ENCODE data around the gene PHACTR1.

DNA sequence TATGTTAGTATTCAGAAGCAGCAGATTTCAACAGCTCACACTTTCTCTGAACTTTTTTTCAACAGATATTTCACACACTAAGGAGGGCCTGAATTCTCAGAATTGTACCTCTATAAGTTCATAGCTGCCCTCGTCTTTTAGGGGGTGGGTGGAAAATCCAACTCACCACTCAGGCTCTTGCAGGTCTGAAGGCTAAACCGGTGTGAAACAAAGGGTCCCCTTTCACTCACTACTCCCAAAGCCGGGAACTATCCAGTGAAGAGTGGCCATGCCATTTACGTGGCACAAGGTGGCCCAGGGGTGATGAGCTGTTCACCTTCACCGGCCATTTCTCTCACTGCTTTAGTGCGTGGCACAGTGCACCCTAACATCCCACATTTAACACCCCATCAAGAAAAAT, 587.5 kb downstream of the PHACTR1 start:
- no peak for TF ChIP-seq EGR1 (IDR thresholded peaks at IDR 0.05; ENCODE audit: low read depth in 2 of 2)
- TF ChIP-seq, protein P1, sequence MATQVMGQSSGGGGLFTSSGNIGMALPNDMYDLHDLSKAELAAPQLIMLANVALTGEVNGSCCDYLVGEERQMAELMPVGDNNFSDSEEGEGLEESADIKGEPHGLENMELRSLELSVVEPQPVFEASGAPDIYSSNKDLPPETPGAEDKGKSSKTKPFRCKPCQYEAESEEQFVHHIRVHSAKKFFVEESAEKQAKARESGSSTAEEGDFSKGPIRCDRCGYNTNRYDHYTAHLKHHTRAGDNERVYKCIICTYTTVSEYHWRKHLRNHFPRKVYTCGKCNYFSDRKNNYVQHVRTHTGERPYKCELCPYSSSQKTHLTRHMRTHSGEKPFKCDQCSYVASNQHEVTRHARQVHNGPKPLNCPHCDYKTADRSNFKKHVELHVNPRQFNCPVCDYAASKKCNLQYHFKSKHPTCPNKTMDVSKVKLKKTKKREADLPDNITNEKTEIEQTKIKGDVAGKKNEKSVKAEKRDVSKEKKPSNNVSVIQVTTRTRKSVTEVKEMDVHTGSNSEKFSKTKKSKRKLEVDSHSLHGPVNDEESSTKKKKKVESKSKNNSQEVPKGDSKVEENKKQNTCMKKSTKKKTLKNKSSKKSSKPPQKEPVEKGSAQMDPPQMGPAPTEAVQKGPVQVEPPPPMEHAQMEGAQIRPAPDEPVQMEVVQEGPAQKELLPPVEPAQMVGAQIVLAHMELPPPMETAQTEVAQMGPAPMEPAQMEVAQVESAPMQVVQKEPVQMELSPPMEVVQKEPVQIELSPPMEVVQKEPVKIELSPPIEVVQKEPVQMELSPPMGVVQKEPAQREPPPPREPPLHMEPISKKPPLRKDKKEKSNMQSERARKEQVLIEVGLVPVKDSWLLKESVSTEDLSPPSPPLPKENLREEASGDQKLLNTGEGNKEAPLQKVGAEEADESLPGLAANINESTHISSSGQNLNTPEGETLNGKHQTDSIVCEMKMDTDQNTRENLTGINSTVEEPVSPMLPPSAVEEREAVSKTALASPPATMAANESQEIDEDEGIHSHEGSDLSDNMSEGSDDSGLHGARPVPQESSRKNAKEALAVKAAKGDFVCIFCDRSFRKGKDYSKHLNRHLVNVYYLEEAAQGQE (IDR thresholded peaks at IDR 0.05): no peak
- TF ChIP-seq, protein P2, sequence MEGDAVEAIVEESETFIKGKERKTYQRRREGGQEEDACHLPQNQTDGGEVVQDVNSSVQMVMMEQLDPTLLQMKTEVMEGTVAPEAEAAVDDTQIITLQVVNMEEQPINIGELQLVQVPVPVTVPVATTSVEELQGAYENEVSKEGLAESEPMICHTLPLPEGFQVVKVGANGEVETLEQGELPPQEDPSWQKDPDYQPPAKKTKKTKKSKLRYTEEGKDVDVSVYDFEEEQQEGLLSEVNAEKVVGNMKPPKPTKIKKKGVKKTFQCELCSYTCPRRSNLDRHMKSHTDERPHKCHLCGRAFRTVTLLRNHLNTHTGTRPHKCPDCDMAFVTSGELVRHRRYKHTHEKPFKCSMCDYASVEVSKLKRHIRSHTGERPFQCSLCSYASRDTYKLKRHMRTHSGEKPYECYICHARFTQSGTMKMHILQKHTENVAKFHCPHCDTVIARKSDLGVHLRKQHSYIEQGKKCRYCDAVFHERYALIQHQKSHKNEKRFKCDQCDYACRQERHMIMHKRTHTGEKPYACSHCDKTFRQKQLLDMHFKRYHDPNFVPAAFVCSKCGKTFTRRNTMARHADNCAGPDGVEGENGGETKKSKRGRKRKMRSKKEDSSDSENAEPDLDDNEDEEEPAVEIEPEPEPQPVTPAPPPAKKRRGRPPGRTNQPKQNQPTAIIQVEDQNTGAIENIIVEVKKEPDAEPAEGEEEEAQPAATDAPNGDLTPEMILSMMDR (IDR thresholded peaks at IDR 0.05; ENCODE audit: low read depth, low read length, missing input control): no peak

Data from liver (tissue), 3 donors.